GM12872 (cell line): Measurements from ENCODE around the gene CADPS2.

Experiments
- CTCF ChIP-seq: IDR thresholded peaks from 3 replicates; pipeline ENCODE4 v1.5.1; 2011; ENCODE audit warnings: low read depth, mild to moderate bottlenecking, low read length, moderate library complexity; ENCODE audit not compliant: insufficient read depth

The CADPS2 gene

GRCh38 chr7:122485856-122486255 is 400.4 kb downstream of the CADPS2 start:
- TF ChIP-seq CTCF = no peak

GRCh38 chr7:122482212-122482611 is 404.0 kb downstream of the CADPS2 start:
- no peak for TF ChIP-seq CTCF

- TF ChIP-seq CTCF = no peak
Observed at GRCh38 chr7:122470859-122471258, 415.4 kb downstream of the CADPS2 start.

GRCh38 chr7:122468945-122469344 is 417.3 kb downstream of the CADPS2 start:
- no peak for TF ChIP-seq CTCF

GRCh38 chr7:122467661-122468449 is 418.4 kb downstream of the CADPS2 start:
- no peak for TF ChIP-seq CTCF

GRCh38 chr7:122465296-122465695 is 421.0 kb downstream of the CADPS2 start:
- no peak for TF ChIP-seq CTCF

GRCh38 chr7:122463631-122464030 is 422.6 kb downstream of the CADPS2 start:
- TF ChIP-seq CTCF = no peak

- TF ChIP-seq CTCF = no peak
Observed at GRCh38 chr7:122460936-122461335, 425.3 kb downstream of the CADPS2 start.
